Endometrium (tissue), 2 donors: ENCODE measurements around the gene PIN1.
"Not testable (repeated sequence)": the region's sequence is repeated elsewhere in the genome, so short reads cannot be mapped to it uniquely, and the experiment has no call there.

Experiments used
- FAIRE-seq: peaks from 2 replicates; lab custom pipeline; 2012; peaks lifted over from hg19 to GRCh38; lab: Jason Lieb, UNC
- donor health status: control.
- donor health status: control.

PIN1 gene

GRCh38 chr19:9818734-9819595 is 16.2 kb upstream of the PIN1 start, which contains the start of gene FBXL12:
Gene FBXL12, minus strand, starts transcription at chr19:9819079. Its CDS starts 266 bp downstream, at chr19:9818813.
- FAIRE-seq = peak; percentile 89

GRCh38 chr19:9819596-9819909 is 15.6 kb upstream of the PIN1 start:
- peak; percentile 18 for FAIRE-seq

GRCh38 chr19:9820034-9820433 is 15.1 kb upstream of the PIN1 start:
- FAIRE-seq = not testable (repeated sequence)

DNA sequence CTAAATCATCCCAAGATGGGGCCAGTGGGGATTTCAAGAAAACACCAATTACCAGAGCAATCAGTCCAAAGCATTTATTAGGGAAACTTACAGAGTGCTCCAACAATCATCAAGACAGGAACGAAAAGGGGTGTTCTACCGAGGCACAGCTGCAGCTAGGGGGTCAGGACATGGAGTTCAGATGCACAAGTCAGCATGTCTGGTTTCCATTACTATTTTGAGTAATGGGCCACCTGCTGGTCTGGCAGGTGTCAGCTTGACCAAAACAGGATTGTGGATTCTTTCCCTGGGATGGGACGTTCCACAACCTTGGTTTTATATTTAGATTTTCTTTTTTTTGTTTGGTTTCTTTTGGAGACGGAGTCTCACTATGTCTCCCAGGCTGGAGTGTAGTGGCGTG is 11.3 kb upstream of the PIN1 start:
- no peak for FAIRE-seq

DNA sequence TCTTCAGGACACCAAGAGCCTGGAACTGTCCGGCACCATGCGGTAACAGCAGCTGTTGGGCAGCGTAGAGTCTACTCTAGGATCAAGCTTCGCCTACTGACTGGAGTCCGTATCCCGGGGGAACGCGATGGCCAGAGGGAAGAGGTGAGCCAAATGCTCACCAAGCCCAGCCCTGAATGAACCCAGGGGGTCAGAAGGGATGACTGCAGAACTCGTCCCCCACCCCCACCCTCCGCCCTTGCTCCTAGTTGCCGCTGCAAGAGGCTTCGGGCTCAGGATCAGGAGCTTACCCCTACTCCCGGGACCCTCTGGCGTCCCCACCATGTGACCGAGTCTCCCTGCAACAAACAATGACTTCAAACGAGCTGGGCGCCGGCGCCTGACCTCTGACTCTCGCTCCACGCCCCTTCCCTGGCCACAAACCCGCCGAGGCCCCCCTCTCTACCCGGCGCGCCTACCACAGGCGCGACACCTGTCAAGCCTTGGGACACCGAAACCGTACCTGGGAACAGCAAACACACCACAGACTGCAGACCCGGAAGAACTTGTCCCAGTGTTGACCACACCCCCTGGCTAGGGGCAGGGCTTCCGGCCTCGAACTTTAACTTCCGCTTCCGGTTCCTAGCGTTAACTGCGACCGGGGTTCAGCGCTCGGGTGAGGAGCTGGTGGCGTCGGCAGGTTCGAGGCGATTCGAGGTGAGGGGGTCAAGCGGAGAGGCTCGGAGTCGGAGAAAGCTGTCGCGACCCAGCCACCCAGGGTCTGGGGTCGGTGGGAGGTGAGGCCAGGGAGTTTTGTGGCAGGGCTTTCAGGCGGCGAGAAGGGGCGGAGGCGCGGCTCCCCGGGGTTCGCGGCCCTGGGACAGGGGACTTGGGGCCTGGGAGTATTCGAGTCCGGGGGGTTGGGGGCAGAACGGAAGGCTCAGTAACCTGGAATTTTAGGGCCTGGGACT is 7.6 kb upstream of the PIN1 start, which contains the start of gene UBL5:
UBL5 (plus strand) TSS at position 630 of the 950 bp plus-strand sequence. CDS start 420 bp downstream, outside the sequence.
- FAIRE-seq = peak; percentile 37

GRCh38 chr19:9828551-9829063 is 6.5 kb upstream of the PIN1 start:
- FAIRE-seq = no peak

GRCh38 chr19:9834307-9834725 is 802 bp upstream of the PIN1 start:
- no peak for FAIRE-seq

DNA sequence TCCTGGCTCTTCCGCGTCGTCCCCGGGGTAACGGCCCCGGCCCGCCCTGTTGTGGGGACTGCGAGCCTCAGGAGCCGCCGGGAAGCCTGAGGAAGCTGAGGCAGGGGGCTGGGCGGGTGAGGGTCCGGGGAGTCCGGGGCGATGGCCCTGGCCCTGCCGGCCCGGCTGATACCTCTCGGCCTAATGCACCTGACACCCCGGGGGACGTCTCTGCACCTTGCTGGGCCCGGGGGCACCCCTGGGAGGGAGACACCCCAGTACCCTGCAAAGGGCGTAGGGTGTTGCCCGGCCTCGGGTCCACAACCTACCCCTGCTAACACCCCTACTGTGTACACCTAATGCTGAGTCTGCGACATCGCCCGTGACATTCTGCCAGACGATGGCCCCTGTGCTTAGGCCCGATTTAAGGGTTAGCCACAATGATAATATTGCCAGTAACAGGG is 410 bp downstream of the PIN1 start:
- no peak for FAIRE-seq

- no peak for FAIRE-seq
These were observed 903 bp downstream of the PIN1 start for GRCh38 chr19:9836021-9836420.

DNA sequence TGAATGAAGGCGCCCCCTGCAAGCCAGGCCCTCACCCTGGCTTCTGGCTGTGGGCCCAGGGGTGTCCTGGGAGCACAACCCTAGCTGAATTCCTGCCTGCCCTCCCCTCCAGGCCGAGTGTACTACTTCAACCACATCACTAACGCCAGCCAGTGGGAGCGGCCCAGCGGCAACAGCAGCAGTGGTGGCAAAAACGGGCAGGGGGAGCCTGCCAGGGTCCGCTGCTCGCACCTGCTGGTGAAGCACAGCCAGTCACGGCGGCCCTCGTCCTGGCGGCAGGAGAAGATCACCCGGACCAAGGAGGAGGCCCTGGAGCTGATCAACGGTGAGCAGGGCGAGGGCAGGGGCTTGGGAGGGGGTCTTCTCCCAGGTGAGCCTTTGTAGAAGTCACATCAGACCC is 3.2 kb downstream of the PIN1 start:
- no peak for FAIRE-seq

- FAIRE-seq = no peak
These were observed 4.3 kb downstream of the PIN1 start for GRCh38 chr19:9839415-9839814.

- no peak for FAIRE-seq
These were observed 7.9 kb downstream of the PIN1 start for GRCh38 chr19:9842834-9843625.

GRCh38 chr19:9843626-9844273 is 8.6 kb downstream of the PIN1 start:
- not testable (repeated sequence) for FAIRE-seq

DNA sequence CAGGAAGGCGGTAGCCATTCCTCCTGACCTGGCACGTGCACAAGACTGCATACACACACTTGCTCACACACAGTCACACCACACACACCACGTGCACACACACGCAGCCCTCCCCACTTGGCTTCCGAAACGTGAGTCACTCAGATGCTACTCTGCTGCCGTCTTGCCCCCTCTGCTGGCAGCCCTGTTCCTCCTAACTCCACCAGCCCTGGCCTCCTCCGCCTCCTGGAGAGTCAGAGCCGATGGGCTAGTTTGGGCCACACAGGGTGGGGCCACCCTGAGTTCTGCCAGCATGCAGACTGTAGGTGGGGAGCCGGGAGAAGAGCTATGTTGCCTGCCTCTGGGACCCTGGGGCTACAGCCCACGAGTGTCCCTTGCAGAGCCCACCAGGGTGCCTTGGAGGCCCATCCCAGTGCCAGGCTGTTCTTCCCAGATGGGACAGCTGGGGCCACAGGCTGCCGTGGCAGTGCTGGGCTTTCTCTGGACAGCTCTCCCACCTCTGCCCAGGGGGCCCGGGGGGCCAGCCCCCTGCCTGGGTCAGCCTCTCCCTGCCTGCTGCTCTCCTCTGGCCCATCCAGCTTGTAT is 12.1 kb downstream of the PIN1 start:
- FAIRE-seq = no peak

DNA sequence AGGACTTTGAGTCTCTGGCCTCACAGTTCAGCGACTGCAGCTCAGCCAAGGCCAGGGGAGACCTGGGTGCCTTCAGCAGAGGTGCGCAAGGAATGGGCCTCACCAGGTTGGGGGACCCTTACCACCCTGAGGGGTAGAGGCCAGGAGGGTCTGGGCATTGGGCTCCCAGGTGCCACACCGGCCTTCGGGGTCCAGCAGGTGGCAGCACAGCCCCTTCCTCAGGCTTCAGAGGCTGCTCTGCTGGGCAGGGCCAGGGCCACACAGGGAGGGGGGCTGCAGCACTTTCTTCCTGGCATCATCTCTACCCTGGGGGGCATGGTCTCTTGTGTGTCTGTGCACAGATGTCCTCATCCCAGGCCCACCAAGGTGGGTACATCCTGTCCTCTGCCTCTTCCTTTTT is 12.9 kb downstream of the PIN1 start:
- FAIRE-seq = no peak

GRCh38 chr19:9848762-9849161 is 13.6 kb downstream of the PIN1 start:
- no peak for FAIRE-seq

- no peak for FAIRE-seq
These were observed 14.7 kb downstream of the PIN1 start for GRCh38 chr19:9849791-9850190.

DNA sequence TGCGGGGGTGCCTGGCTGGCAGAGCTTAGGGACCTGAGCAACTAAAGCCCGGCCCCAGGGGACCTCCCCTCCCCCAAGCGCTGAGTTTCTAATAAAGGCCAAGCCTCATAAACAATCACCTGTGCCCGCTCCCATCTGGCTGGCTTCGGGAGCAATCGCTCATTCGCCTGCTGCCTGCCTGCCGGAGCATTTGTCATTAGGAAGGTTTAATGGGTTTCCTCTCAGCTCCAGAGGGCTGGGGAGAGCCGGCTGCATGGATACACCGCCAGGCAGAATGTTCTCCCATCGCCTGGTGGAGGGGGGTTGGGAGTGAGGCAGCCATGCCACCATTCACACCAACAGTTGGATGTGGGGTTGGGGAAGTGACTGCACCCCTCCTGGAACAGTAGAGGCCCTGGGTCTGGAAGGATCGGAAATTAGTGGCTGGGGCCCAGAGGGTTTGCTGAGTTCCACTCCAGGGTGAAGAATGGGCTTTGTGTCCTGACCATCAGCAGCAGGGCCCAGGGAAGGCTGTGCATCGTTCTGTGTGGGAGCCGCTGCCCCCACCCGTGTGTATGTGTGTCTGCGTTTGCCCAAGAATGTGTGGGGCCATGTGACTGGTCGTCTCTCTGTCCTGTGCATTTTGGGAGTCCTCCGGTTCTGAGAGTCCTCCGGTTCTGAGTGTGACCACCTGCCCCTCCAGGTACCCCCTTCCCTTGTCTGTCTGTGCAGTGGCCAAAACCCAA is 15.3 kb downstream of the PIN1 start:
- FAIRE-seq = no peak

GRCh38 chr19:9854282-9854846 is 19.2 kb downstream of the PIN1 start:
- no peak for FAIRE-seq

- FAIRE-seq = no peak
These were observed 21.5 kb downstream of the PIN1 start for GRCh38 chr19:9856609-9857008.
